Skeletal muscle satellite cell (primary cell): Measurements from ENCODE around the gene CCDC88A.
"Not testable (repeated sequence)": the region's sequence is repeated elsewhere in the genome, so short reads cannot be mapped to it uniquely, and the experiment has no call there.

ENCODE experiments used
- H3K27me3 ChIP-seq: 2 replicates; pipeline ENCODE4 v1.7.0; 2013; ENCODE audit warnings: low read length; ENCODE audit not compliant: control insufficient read depth, insufficient read depth
- H3K36me3 ChIP-seq: 2 replicates; pipeline ENCODE4 v1.7.0; 2013; ENCODE audit warnings: mild to moderate bottlenecking, control low read depth, low read length; ENCODE audit not compliant: insufficient read depth
- H3K4me1 ChIP-seq: 2 replicates; pipeline ENCODE4 v1.7.0; 2013; ENCODE audit warnings: low read length; ENCODE audit not compliant: control insufficient read depth, insufficient read depth
- H3K4me2 ChIP-seq: 2 replicates; pipeline ENCODE4 v1.7.0; 2013; ENCODE audit warnings: mild to moderate bottlenecking, low read length
- H3K4me3 ChIP-seq: 2 replicates; pipeline ENCODE4 v1.7.0; 2013; ENCODE audit warnings: low read length
- H3K9ac ChIP-seq: 2 replicates; pipeline ENCODE4 v1.7.0; 2013; ENCODE audit warnings: mild to moderate bottlenecking, low read depth, low read length, moderate library complexity
- H3K9me3 ChIP-seq: replicated peaks from 2 replicates; pipeline ENCODE4 v1.7.0; 2013; ENCODE audit warnings: mild to moderate bottlenecking, control low read depth, low read length

Gene CCDC88A

GRCh38 chr2:55280851-55281546 is 138.7 kb downstream of the CCDC88A start:
- not testable (repeated sequence) for H3K9ac ChIP-seq, H3K4me2 ChIP-seq, H3K36me3 ChIP-seq, H3K4me3 ChIP-seq, H3K27me3 ChIP-seq, H3K4me1 ChIP-seq, H3K9me3 ChIP-seq

- H3K4me1 ChIP-seq, H3K27me3 ChIP-seq, H3K9me3 ChIP-seq, H3K9ac ChIP-seq, H3K4me2 ChIP-seq, H3K4me3 ChIP-seq, H3K36me3 ChIP-seq: not testable (repeated sequence)
Measured at GRCh38 chr2:55279859-55280424, 139.7 kb downstream of the CCDC88A start.

- not testable (repeated sequence) for H3K27me3 ChIP-seq, H3K36me3 ChIP-seq, H3K4me1 ChIP-seq, H3K4me2 ChIP-seq, H3K4me3 ChIP-seq, H3K9ac ChIP-seq, H3K9me3 ChIP-seq
Measured at GRCh38 chr2:55279214-55279835, 140.3 kb downstream of the CCDC88A start.

- no peak overlapping the region for H3K9ac ChIP-seq
- H3K4me3 ChIP-seq: no peak overlapping the region
- H3K27me3 ChIP-seq: no peaks in the 10 kb centered on the region
- H3K4me2 ChIP-seq: no peak overlapping the region
- no peaks in the 10 kb centered on the region for H3K36me3 ChIP-seq
- H3K4me1 ChIP-seq: peaks cover 5% of the 10 kb centered on the region
- H3K9me3 ChIP-seq: no peaks in the 10 kb centered on the region
Measured at GRCh38 chr2:55277310-55277709, 142.3 kb downstream of the CCDC88A start.

- H3K27me3 ChIP-seq, H3K9me3 ChIP-seq, H3K9ac ChIP-seq, H3K4me3 ChIP-seq, H3K4me2 ChIP-seq, H3K4me1 ChIP-seq, H3K36me3 ChIP-seq: not testable (repeated sequence)
Measured at GRCh38 chr2:55274346-55274745, 145.3 kb downstream of the CCDC88A start.

GRCh38 chr2:55269645-55269990 is 150.0 kb downstream of the CCDC88A start:
- H3K4me2 ChIP-seq: peak overlapping the region; percentile 86
- no peaks in the 10 kb centered on the region for H3K9me3 ChIP-seq
- no peaks in the 10 kb centered on the region for H3K27me3 ChIP-seq
- peaks cover 10% of the 10 kb centered on the region for H3K4me1 ChIP-seq
- peak overlapping the region; percentile 86 for H3K9ac ChIP-seq
- peak overlapping the region; percentile 86 for H3K4me3 ChIP-seq
- peaks cover 7% of the 10 kb centered on the region for H3K36me3 ChIP-seq

GRCh38 chr2:55268907-55269644 is 150.6 kb downstream of the CCDC88A start, which contains the start of gene MTIF2:
Gene MTIF2, minus strand, starts transcription at chr2:55269231. Its CDS starts 5,373 bp downstream, at chr2:55263858.
- Histone ChIP-seq H3K36me3 (peaks cover 11% of the 10 kb centered on the region), H3K4me1 (peaks cover 10% of the 10 kb centered on the region), H3K4me3 (peak within 1 kb of the TSS; percentile 86), H3K27me3 (no peaks in the 10 kb centered on the region), H3K9me3 (no peaks in the 10 kb centered on the region), H3K9ac (peak within 1 kb of the TSS; percentile 86), H3K4me2 (peak within 1 kb of the TSS; percentile 86)

- no peaks in the 10 kb centered on the region for H3K27me3 ChIP-seq
- H3K4me1 ChIP-seq: peaks cover 10% of the 10 kb centered on the region
- H3K4me2 ChIP-seq: peak overlapping the region; percentile 86
- H3K9me3 ChIP-seq: no peaks in the 10 kb centered on the region
- H3K9ac ChIP-seq: peak overlapping the region; percentile 86
- peaks cover 16% of the 10 kb centered on the region for H3K36me3 ChIP-seq
- H3K4me3 ChIP-seq: peak overlapping the region; percentile 86
Measured at GRCh38 chr2:55268288-55268906, 151.3 kb downstream of the CCDC88A start.

GRCh38 chr2:55259586-55259985 is 160.1 kb downstream of the CCDC88A start:
- not testable (repeated sequence) for H3K27me3 ChIP-seq, H3K9me3 ChIP-seq, H3K4me2 ChIP-seq, H3K9ac ChIP-seq, H3K4me1 ChIP-seq, H3K4me3 ChIP-seq
- peaks cover 29% of the 10 kb centered on the region for H3K36me3 ChIP-seq

- no peaks in the 10 kb centered on the region for H3K9me3 ChIP-seq
- H3K4me2 ChIP-seq: no peak overlapping the region
- no peak overlapping the region for H3K4me3 ChIP-seq
- H3K9ac ChIP-seq: no peak overlapping the region
- H3K27me3 ChIP-seq: no peaks in the 10 kb centered on the region
- H3K36me3 ChIP-seq: peaks cover 41% of the 10 kb centered on the region
- H3K4me1 ChIP-seq: no peaks in the 10 kb centered on the region
Measured at GRCh38 chr2:55252832-55253231, 166.8 kb downstream of the CCDC88A start.

GRCh38 chr2:55247025-55247424 is 172.6 kb downstream of the CCDC88A start:
- no peaks in the 10 kb centered on the region for H3K9me3 ChIP-seq
- H3K4me2 ChIP-seq: no peak overlapping the region
- no peaks in the 10 kb centered on the region for H3K27me3 ChIP-seq
- no peak overlapping the region for H3K4me3 ChIP-seq
- no peaks in the 10 kb centered on the region for H3K4me1 ChIP-seq
- no peak overlapping the region for H3K9ac ChIP-seq
- peaks cover 45% of the 10 kb centered on the region for H3K36me3 ChIP-seq
